Uterine smooth muscle cell (primary cell): ENCODE results near the gene HPSE2. TPM values are rescaled to one million over a fixed set of nuclear protein-coding genes. Genes with fewer than 3 reads are reported as not detected.

ENCODE experiments used
- total RNA-seq: library from RNA; depleted of rRNA; stranded (reverse); fragments of >200 nt; gene quantifications from 2 replicates; pipeline ENCODE4 v1.2.3, GENCODE V29; 2014

The HPSE2 gene
- total RNA-seq: 0.50 and 2.0 TPM in 2 replicates

GRCh38 chr10:99235658-99236626, at the start of gene HPSE2:
HPSE2 (minus strand) TSS chr10:99235852.

DNA sequence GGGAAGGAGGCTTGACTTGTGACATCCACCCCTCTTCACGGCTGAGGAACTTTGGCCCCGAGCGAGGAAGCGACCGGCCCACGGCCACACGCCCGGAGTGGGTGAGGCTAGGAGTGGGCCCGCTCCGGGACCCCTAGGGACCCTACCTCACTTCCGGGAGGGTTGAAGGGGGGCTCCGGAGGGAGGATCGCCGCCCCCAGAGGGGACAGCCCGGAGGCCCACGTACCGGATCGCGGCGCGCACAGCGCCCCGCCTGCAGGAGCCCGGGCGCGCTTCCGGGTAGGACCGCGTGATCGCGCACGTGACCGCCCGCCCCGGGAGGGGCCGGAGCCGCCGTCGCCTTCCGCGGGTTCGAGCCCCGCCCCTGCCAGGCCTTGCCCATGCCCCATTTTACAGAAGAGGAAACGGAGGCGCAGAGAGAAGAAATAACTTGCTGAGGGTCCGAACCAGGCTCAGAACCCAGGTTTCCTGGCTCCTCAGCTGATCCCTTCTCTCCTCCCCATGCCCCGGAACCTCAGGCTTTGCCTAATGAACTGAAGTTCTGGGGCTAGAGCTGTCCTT, 788.9 kb downstream of the HPSE2 start, which contains the start of gene HPS1:
Gene HPS1, minus strand, starts transcription at position 275 of the 561 bp plus-strand sequence. CDS start 3,695 bp downstream, outside the sequence.

DNA sequence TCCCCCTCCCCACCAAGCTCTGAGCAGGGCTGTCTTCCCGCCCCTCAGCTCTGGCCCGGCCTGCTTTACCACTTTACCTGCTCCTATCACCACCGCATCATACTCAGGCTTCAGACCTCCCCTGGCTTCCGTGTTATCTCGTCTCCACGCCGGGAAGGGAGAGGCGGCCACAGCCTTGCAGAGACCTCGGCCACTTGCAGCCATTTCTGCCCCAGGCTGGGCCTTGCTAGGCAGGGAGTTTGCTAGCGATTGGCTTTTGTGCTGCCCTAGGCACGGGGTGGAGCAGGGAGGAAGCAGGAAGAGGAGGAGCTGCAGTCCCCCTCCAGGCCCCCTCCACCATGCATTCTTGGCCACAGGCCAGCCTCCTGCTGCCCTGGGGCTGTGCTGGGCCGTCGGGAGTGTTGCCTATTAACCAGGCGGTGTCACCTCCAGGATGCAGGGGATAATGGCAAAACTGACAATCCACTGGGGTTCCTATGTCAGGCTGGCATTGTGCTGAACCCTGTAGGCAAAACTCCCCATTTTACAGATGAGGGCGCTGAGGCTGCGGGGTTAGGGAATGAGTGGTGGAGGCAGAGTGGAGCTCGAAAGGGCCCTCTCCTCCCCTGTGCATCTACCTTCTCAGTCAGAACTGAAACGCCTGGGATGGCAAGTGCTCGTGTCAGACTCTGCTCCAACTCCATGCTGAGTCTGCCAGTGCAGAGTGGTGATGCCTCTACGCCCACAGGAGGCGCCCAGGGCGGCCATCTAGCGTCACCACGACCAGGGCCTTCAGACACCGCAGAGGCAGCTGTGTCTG, 820.5 kb downstream of the HPSE2 start, which contains the start of gene PYROXD2:
Gene PYROXD2, minus strand, starts transcription at position 251 of the 799 bp plus-strand sequence. Its CDS starts 47 bp downstream, at position 204.

Other genes with a start within 250 kb of the HPSE2 start
- 1.5 and 1.7 TPM in 2 replicates for gene CNNM1, start 93.5 kb upstream of the HPSE2 start, total RNA-seq
- 73.7 and 80.1 TPM in 2 replicates for gene GOT1, start 194.8 kb upstream of the HPSE2 start, total RNA-seq